B cell (primary cell): Measurements from ENCODE around the gene AZU1.

Experiments
- CTCF ChIP-seq: fragments of 200-600 bp; IDR thresholded peaks from one replicate; pipeline ENCODE4 v1.8.0; 2022; ENCODE audit warnings: antibody characterized with exemption, mild to moderate bottlenecking
- EZH2 ChIP-seq: IDR thresholded peaks from 2 replicates; pipeline ENCODE4 v1.6.1; 2012; ENCODE audit warnings: borderline replicate concordance, low read depth, mild to moderate bottlenecking, moderate library complexity, low read length; ENCODE audit not compliant: insufficient read depth, poor library complexity, severe bottlenecking

- TF ChIP-seq CTCF, result no peak
- no peak for TF ChIP-seq EZH2
Observed at GRCh38 chr19:814152-815078, 13.2 kb upstream of the AZU1 start.
